GM12801 (cell line): ENCODE results near the gene DYSF.

Experiments
- TF ChIP-seq, protein P1 (sequence below): IDR thresholded peaks from one replicate; pipeline ENCODE4 v1.5.1; 2011; ENCODE audit warnings: control low read depth; ENCODE audit not compliant: insufficient read length; ENCODE audit errors: extremely low read depth

The DYSF gene

GRCh38 chr2:71618327-71619113 lies 165.2 kb downstream of the DYSF start:
- TF ChIP-seq, protein P1, sequence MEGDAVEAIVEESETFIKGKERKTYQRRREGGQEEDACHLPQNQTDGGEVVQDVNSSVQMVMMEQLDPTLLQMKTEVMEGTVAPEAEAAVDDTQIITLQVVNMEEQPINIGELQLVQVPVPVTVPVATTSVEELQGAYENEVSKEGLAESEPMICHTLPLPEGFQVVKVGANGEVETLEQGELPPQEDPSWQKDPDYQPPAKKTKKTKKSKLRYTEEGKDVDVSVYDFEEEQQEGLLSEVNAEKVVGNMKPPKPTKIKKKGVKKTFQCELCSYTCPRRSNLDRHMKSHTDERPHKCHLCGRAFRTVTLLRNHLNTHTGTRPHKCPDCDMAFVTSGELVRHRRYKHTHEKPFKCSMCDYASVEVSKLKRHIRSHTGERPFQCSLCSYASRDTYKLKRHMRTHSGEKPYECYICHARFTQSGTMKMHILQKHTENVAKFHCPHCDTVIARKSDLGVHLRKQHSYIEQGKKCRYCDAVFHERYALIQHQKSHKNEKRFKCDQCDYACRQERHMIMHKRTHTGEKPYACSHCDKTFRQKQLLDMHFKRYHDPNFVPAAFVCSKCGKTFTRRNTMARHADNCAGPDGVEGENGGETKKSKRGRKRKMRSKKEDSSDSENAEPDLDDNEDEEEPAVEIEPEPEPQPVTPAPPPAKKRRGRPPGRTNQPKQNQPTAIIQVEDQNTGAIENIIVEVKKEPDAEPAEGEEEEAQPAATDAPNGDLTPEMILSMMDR: no peak

DNA sequence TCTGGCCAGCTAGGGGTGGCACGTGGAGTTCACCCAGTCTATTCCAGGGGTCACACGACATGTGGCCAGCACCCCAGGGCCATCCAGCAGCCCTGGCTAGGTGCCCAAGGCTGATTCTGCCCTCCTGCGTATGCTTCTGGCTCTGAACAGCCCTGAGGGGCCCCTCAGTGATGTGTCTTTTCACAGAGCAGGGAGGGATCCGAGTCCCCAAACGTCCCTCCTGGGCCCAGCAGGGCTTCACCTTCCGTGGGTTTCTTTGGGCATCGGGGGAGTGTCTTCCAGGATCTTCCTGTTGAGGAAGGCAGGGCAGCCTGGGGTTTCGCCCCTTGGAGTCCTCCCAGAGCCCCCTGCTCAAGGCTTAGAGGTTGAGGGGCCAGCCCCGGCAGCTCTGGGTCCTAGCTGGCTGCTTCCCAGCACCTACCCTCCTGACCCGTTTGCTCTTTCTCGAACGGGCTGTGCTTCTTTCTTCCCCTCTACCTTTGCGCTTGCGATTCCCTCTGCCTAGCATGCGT lies 165.9 kb downstream of the DYSF start:
- TF ChIP-seq, protein P1: no peak

- TF ChIP-seq, protein P1: no peak
These were observed 166.8 kb downstream of the DYSF start for GRCh38 chr2:71620116-71620515.

- TF ChIP-seq, protein P1: no peak
These were observed 167.5 kb downstream of the DYSF start for GRCh38 chr2:71620851-71621251.

- TF ChIP-seq, protein P1: no peak
These were observed 175.9 kb downstream of the DYSF start for GRCh38 chr2:71629273-71629672.

DNA sequence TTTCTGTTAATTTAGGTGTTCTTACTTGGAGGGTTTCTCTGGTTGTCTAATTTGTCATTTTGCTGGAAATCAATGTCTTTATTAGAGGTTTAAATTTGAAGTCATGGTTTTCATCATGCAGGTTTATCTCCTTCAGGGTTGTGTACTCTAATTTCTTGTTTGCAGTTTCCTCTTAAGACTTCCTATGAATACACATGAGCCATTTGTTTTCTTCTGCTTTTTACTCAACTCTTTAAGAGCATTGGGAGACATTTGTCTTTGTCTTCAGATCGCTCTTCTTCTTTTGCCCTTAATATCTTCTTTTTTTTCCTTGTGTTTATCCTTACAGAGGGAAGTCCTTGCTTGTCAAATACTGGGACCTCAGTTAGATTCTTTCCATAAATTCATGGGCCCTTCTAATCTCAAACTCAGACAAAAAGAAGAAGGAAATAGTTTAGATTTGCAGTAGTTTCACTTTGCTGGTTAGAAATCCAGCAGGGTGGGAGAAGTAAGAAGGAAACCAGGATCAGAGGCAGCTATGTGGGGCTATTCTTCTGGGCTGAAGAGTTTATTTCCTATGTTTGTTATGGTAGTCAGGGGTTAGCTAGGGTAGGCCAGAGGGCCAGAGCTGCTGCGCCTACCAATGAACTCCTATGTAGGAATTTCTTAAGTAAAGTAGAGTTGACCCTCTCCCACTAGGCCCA lies 176.6 kb downstream of the DYSF start:
- TF ChIP-seq, protein P1: no peak

GRCh38 chr2:71630454-71631328 lies 177.3 kb downstream of the DYSF start:
- TF ChIP-seq, protein P1: no peak
